Ectodermal cell (in vitro differentiated cells): ENCODE measurements around the gene INHBE.
"Not testable (repeated sequence)": the region's sequence is repeated elsewhere in the genome, so short reads cannot be mapped to it uniquely, and the experiment has no call there.

Experiments used
- H3K27ac ChIP-seq: 2 replicates; pipeline ENCODE4 v1.7.0; 2013; ENCODE audit warnings: mild to moderate bottlenecking, low read depth, low read length; ENCODE audit not compliant: insufficient read depth, poor library complexity, severe bottlenecking
- H3K27me3 ChIP-seq: 2 replicates; pipeline ENCODE4 v1.7.0; 2013; ENCODE audit warnings: mild to moderate bottlenecking, low read length; ENCODE audit not compliant: insufficient read depth, control insufficient read depth, poor library complexity, severe bottlenecking
- H3K36me3 ChIP-seq: one replicate; pipeline ENCODE4 v1.7.0; 2013; ENCODE audit warnings: low read length; ENCODE audit not compliant: control insufficient read depth, insufficient read depth
- H3K4me1 ChIP-seq: one replicate; pipeline ENCODE4 v1.7.0; 2013; ENCODE audit warnings: low read length; ENCODE audit not compliant: control insufficient read depth, insufficient read depth
- H3K4me3 ChIP-seq: 2 replicates; pipeline ENCODE4 v1.7.0; 2013; ENCODE audit warnings: low read depth, low read length, control low read depth; ENCODE audit not compliant: insufficient read depth
- H3K9me3 ChIP-seq: 2 replicates; pipeline ENCODE4 v1.7.0; 2013; ENCODE audit warnings: mild to moderate bottlenecking, low read length, moderate library complexity; ENCODE audit not compliant: control insufficient read depth
- WGBS, 2 experiments: methylation state at CpG; one replicate each; pipeline ENCODE4 v1.1.7; 2013; ENCODE audit warnings: missing lambda C conversion rate in 2 of 2; 5-methylcytosine and 5-hydroxymethylcytosine counted together

The INHBE gene

DNA sequence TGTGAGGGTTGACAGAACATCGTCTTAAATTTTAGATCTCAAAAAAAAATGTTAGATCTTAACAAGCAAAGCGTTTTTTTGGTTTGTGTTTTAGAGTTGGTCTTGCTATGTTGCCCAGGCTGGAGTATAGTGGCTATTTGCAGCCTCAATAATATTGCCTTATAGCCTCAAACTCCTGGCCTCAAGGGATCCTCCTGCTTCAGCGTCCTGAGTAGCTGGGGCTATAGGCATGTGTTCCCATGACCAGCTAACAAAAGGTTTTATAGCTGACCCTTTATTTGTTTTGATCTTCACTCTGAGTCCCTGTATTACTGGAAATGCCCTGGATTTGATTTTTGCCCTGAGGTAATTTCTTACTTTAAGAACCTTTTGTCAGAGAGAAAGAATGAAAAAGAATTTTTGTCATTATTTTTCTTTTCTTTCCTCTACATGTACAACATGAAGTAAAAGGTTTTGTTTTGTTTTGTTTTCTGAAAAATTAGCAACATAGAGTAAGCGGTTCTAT is 15.3 kb upstream of the INHBE start:
- H3K36me3 ChIP-seq: no peaks in the 10 kb centered on the region
- 87 to 88% methylated on average over 3 of the region's 4 CpGs for WGBS, 2 experiments
- H3K9me3 ChIP-seq: no peaks in the 10 kb centered on the region
- no peak overlapping the region for H3K4me3 ChIP-seq
- no peaks in the 10 kb centered on the region for H3K27me3 ChIP-seq
- no peaks in the 10 kb centered on the region for H3K4me1 ChIP-seq
- no peak overlapping the region for H3K27ac ChIP-seq

DNA sequence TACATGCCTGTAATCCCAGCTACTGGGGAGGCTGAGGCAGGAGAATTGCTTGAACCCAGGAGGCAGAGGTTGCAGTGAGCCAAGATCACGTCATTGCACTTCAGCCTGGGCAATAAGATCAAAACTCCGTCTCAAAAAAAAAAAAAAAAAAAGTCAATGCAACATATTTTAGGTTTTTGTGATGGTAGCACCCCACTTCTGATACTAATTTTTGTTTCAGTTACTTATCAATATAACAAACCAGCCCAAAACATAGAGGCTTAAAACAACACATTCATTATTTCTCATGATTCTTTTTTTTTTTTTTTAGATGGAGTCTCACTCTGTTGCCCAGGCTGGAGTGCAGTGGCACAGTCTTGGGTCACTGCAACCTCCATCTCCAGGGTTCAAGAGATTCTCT is 13.7 kb upstream of the INHBE start:
- H3K4me3 ChIP-seq, H3K27me3 ChIP-seq, H3K4me1 ChIP-seq, H3K27ac ChIP-seq, H3K36me3 ChIP-seq, H3K9me3 ChIP-seq: not testable (repeated sequence)
- 83% methylated on average over 1 of the region's 2 CpGs for WGBS, 2 experiments

DNA sequence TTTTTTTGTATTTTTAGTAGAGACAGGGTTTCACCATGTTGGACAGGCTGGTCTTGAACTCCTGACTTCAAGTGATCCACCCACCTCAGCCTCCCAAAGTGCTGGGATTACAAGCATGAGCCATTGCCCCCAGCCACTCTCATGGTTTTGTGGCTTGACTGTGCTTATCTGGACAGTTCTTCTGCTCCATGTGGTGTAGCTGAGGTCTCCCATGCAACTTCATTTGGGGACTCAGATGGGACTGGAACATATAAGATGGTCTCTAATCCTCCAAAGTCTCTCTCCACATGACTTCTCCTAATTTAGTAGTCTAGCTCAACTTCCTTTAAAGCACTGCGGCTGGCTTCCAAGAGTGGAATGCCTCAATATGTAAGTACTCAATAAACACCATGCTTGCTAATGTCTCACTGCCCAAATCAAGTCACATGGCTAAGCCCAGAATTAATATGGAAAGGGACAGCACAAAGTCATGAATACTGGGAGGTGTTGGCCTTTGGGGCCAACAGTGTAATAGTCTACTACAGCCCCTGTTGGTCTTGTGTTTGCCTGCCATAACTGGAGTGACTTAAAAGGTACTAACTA is 13.2 kb upstream of the INHBE start:
- Histone ChIP-seq H3K4me1 (no peaks in the 10 kb centered on the region), H3K4me3 (no peak overlapping the region), H3K36me3 (no peaks in the 10 kb centered on the region), H3K27ac (no peak overlapping the region), H3K27me3 (no peaks in the 10 kb centered on the region), H3K9me3 (no peaks in the 10 kb centered on the region)
- WGBS, 2 experiments: 42 to 53% methylated on average over 1 of the region's 1 CpG

DNA sequence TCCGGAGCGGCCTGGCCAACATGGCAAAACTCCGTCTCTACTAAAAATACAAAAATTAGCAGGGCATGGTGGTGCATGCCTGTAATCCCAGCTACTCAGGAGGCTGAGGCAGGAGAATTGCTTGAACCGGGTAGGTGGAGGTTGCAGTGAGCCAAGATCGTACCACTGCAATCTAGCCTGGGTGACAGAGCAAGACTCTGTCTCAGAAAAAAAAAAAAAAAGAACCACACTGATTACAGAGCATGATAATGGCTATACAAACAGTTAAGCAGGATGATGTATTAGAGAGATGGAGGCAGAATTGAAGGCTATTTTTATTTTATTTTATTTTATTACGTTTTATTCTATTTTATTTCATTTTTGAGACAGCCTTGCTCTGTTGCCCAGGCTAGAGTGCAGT is 10.8 kb upstream of the INHBE start:
- not testable (repeated sequence) for H3K4me3 ChIP-seq, H3K9me3 ChIP-seq, H3K36me3 ChIP-seq, H3K27me3 ChIP-seq, H3K4me1 ChIP-seq, H3K27ac ChIP-seq
- WGBS, 2 experiments: 89 to 91% methylated on average over 6 of the region's 6 CpGs

DNA sequence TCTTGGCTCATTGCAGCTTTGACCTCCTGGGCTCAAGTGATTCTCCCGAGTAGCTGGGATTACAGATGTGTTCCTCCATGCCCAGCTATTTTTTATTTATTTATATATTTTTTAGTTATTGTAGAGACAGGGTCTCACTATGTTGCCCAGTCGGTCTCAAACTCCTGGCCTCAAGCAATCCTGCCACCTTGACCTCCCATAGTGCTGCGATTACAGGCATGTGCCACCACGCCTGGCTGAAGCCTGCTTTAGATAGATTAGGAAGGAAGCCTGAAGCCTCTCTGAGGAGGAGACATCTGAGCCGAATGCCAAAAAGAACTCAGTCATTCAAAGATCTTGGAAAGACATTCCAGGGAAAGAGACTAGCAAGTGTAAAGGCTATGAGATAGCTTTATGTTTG is 10.4 kb upstream of the INHBE start:
- Histone ChIP-seq H3K27ac (no peak overlapping the region), H3K4me3 (no peak overlapping the region), H3K36me3 (no peaks in the 10 kb centered on the region), H3K4me1 (no peaks in the 10 kb centered on the region), H3K9me3 (no peaks in the 10 kb centered on the region), H3K27me3 (no peaks in the 10 kb centered on the region)
- WGBS, 2 experiments: 82 to 89% methylated on average over 5 of the region's 5 CpGs

DNA sequence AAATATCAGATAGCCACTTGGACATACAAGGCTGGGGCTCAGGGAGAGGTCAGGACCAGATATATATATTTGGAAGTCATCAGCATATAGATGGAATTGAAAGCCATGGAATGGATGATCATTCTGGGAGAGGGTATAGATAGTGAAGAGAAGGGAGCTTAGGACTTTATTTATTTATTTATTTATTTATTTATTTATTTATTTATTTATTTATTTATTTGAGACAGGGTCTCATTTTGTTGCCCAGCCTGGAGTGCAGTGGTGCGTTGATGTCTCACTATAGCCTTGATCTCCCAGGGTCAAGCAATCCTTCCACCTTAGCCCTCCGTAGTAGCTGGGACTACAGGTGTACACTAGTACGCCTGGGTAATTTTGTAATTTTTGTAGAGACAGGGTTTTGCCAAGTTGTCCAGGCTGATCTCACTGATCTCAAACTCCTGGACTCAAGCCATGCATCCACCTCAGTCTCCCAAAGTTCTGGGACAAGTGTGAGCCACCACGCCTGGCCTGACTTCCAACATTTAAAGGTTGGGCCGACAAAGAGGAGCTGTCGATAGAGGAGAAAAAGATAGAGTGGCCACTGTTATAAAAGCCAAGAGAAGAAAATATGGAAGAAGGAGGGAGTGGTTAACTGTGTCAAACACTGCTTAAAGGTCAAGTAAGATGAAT is 8.7 kb upstream of the INHBE start:
- no peaks in the 10 kb centered on the region for H3K27me3 ChIP-seq
- no peaks in the 10 kb centered on the region for H3K36me3 ChIP-seq
- H3K4me1 ChIP-seq: no peaks in the 10 kb centered on the region
- no peaks in the 10 kb centered on the region for H3K9me3 ChIP-seq
- 91 to 98% methylated on average over 6 of the region's 6 CpGs for WGBS, 2 experiments
- no peak overlapping the region for H3K4me3 ChIP-seq
- H3K27ac ChIP-seq: no peak overlapping the region

DNA sequence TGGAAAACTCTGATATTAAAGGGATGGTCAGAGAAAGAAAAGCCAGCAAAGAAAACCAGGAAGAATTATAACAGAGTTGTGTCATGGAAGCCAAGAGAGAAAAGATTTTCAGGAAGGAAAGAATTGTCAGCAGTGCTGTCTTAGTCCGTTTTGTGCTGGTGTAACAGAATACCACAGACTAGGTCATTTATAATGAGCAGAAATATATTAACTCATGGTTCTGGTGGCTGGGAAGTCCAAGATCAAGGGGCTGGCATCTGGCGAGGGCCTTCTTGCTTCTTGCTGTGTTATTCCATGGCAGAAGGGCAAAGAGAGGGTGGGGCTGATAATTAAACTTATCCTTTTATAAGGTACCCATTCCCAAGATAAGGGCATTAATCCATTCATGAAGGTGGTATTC is 6.4 kb upstream of the INHBE start:
- Histone ChIP-seq H3K36me3 (no peaks in the 10 kb centered on the region), H3K9me3 (no peaks in the 10 kb centered on the region), H3K4me3 (no peak overlapping the region), H3K4me1 (peaks cover 7% of the 10 kb centered on the region), H3K27me3 (no peaks in the 10 kb centered on the region), H3K27ac (no peak overlapping the region)
- 81 to 92% methylated on average over 2 of the region's 2 CpGs for WGBS, 2 experiments

DNA sequence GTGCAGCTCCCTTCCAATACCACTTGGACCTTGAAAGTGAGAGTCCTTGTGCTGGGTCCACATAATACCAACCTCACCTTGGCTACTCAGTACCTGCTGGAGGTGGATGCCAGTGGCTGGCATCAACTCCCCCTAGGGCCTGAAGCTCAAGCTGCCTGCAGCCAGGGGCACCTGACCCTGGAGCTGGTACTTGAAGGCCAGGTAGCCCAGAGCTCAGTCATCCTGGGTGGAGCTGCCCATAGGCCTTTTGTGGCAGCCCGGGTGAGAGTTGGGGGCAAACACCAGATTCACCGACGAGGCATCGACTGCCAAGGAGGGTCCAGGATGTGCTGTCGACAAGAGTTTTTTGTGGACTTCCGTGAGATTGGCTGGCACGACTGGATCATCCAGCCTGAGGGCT is 5.7 kb upstream of the INHBE start:
- Histone ChIP-seq H3K4me3 (no peak overlapping the region), H3K9me3 (no peaks in the 10 kb centered on the region), H3K27me3 (no peaks in the 10 kb centered on the region), H3K36me3 (no peaks in the 10 kb centered on the region), H3K27ac (no peak overlapping the region), H3K4me1 (peaks cover 7% of the 10 kb centered on the region)
- 96 to 98% methylated on average over 7 of the region's 7 CpGs for WGBS, 2 experiments

DNA sequence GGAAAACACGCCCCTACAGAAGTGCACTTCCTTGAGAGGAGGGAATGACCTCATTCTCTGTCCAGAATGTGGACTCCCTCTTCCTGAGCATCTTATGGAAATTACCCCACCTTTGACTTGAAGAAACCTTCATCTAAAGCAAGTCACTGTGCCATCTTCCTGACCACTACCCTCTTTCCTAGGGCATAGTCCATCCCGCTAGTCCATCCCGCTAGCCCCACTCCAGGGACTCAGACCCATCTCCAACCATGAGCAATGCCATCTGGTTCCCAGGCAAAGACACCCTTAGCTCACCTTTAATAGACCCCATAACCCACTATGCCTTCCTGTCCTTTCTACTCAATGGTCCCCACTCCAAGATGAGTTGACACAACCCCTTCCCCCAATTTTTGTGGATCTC is 5.0 kb upstream of the INHBE start:
- Histone ChIP-seq H3K36me3 (no peaks in the 10 kb centered on the region), H3K27ac (no peak overlapping the region), H3K27me3 (no peaks in the 10 kb centered on the region), H3K4me3 (no peak overlapping the region), H3K4me1 (peaks cover 13% of the 10 kb centered on the region), H3K9me3 (no peaks in the 10 kb centered on the region)
- WGBS, 2 experiments: 92 to 95% methylated on average over 3 of the region's 3 CpGs

DNA sequence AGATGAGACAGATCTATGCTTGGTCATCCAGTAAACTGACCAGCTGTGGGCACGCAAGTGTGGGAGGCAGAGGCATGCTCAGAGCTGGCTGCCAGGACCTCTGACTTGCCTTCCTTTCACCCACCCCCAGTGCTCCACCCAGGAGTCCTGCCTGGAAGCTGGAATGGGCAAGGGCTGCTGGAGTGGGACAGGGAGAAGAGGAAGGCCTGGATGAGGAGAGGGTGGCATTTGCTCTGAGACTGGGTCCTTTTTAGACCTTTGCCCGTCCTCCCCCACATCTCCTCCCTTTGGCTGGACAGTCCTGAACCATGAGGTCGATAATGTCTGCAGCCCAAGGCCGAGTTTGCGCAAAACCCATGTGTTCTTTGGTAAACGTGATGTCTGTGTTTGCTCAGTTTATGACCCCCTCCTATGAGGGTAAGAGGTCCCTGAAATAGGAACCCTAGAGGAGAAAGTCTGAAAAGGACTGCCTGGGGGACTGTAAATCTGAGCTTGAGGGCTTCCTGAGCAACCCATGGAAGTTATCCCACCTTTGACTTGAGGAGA is 3.8 kb upstream of the INHBE start:
- H3K4me3 ChIP-seq: no peak overlapping the region
- H3K27me3 ChIP-seq: no peaks in the 10 kb centered on the region
- H3K36me3 ChIP-seq: no peaks in the 10 kb centered on the region
- H3K4me1 ChIP-seq: peaks cover 20% of the 10 kb centered on the region
- no peak overlapping the region for H3K27ac ChIP-seq
- no peaks in the 10 kb centered on the region for H3K9me3 ChIP-seq
- 95% methylated on average over 6 of the region's 6 CpGs for WGBS, 2 experiments
